ENCODE data around the gene TPTE. TPM values are rescaled to one million over a fixed set of nuclear protein-coding genes. Genes with fewer than 3 reads are reported as not detected.
"Not testable (repeated sequence)": the region's sequence is repeated elsewhere in the genome, so short reads cannot be mapped to it uniquely, and the experiment has no call there.

The TPTE gene
- not detected for total RNA-seq

DNA sequence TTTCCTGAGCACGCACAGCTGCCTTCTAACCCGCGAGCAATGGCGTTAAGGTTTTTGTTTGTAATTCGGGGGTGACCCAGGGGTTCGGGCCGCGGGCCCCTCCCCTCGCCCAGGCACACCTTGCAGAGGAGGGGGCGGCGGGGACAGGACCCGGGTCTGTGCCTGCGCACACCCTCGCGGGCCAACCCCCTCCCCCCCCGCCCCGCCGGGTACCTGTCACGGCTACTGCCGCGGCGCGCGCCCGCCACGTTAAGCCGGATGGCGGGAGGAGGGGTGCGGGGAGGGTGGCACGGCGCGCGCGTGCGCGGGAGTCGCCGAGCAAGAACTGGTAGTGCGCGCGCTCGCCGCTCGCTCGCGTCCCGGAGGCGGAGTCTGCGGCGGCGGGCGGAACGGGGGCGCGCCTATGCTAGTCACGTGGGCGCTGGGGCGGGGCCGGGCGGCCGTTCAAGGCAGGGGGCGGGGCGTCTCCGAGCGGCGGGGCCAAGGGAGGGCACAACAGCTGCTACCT is at the start of gene TPTE:
Gene TPTE, plus strand, starts transcription at position 493 of the 508 bp plus-strand sequence. CDS start 17,141 bp downstream, outside the sequence.
- no peaks in the 10 kb centered on the region for H3K36me3 ChIP-seq
- peaks cover 0 to 20% (median 0%) of the 10 kb centered on the region in 3 donors for H3K9me3 ChIP-seq
- no peaks in the 10 kb centered on the region for H3K4me1 ChIP-seq
- peaks cover 9% of the 10 kb centered on the region for H3K27me3 ChIP-seq
- no peak for TF ChIP-seq POLR2A (IDR thresholded peaks at IDR 0.05)
- TF ChIP-seq POLR2AphosphoS5 (IDR thresholded peaks at IDR 0.05), result no peak
- no peak for TF ChIP-seq EP300 (IDR thresholded peaks at IDR 0.05)
- no peak within 1 kb of the TSS for H3K27ac ChIP-seq
- 55 to 60% methylated on average over 1 to 4 of the region's 66 CpGs for WGBS, 2 donors (ENCODE audit: low coverage in 1 of 2)
- peak; percentile 20 for ATAC-seq
- no peak within 1 kb of the TSS for H3K4me3 ChIP-seq

DNA sequence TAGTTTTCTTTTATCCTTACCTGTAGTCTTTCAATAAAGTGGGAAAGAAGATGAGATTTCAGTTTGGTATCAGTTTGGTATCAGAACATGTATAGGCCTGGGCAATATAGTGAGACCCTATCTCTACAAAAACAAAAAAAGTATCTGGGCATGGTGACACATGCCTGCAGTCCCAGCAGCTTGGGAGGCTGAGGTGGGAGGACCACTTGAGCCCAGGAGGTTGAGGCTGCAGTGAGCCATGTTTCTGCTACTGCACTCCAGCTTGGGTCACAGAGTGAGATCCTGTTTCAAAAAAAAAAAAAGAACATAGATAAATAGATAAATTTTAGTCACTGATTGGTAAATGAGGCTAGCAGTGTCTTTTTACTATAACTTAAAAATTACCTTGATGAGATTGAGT is 49.4 kb upstream of the TPTE start:
- not testable (repeated sequence) for H3K4me3 ChIP-seq, H3K4me1 ChIP-seq, H3K36me3 ChIP-seq, ATAC-seq, H3K27me3 ChIP-seq, H3K9me3 ChIP-seq, H3K27ac ChIP-seq

DNA sequence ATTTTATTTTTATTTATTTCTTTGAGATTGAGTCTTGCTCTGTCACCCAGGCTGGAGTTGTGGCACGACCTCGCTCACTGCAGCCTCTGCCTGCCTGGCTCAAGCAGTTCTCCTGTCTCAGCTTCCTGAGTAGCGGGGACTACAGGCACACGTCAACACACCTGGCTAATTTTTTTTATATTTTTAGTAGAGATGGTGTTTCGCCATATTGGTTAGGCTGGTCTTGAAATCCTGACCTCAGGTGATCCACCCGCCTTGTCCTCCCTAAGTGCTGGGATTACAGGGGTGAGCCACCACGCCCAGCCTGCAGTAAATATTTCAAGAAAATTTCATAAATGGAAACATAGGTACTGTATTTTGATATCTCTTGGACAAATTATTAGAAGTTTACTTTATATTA is 43.6 kb upstream of the TPTE start:
- 52 to 57% methylated on average over 7 of the region's 7 CpGs for WGBS, 2 donors (ENCODE audit: low coverage in 1 of 2)
- not testable (repeated sequence) for H3K9me3 ChIP-seq, H3K27me3 ChIP-seq, H3K4me1 ChIP-seq, H3K27ac ChIP-seq, H3K36me3 ChIP-seq, H3K4me3 ChIP-seq
- ATAC-seq, result peak; percentile 27

DNA sequence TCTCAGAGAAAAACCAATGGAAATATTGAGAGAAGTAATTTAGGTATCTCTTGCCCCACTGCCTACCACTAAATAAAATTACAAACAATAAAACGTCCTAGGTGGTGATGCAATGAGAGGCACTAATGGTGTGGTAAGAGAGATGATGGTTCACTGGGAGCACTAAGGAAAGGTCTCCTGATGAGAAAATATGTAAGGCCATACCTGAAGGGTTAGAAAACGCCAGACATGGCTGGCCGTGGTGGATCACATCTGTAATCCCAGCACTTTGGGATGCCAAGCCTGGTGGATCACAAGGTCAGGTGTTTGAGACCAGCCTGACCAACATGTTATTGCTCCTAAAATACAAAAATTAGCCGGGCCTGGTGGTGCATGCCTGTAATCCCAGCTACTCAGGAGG is 41.5 kb upstream of the TPTE start:
- H3K27me3 ChIP-seq, H3K27ac ChIP-seq, H3K9me3 ChIP-seq, H3K4me3 ChIP-seq, H3K36me3 ChIP-seq, H3K4me1 ChIP-seq: not testable (repeated sequence)
- WGBS, 2 donors (ENCODE audit: low coverage in 1 of 2), result 30 to 48% methylated on average over 4 of the region's 4 CpGs
- peak; percentile 38 for ATAC-seq

DNA sequence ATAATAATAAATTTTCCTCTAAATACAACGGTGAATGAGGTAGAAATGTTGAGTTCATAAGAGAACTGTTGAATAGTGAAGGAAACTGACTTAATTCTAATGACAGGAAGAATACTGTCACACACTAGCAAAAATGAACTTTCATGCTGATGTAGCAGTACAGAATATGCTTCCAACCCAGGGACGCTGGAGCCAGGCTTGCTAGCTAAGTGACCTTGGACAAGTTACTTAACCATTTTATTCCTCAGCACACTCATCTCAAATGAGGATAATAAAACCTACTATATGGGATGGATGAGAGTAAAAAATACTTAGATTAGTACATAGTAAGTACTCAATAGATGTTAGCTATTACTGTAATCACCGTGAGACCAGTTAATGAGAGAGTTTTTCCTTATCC is 36.5 kb upstream of the TPTE start:
- 53 to 57% methylated on average over 2 to 3 of the region's 3 CpGs for WGBS, 2 donors (ENCODE audit: low coverage in 1 of 2)
- not testable (repeated sequence) for H3K9me3 ChIP-seq, H3K27me3 ChIP-seq, ATAC-seq, H3K4me1 ChIP-seq, H3K4me3 ChIP-seq, H3K36me3 ChIP-seq, H3K27ac ChIP-seq

DNA sequence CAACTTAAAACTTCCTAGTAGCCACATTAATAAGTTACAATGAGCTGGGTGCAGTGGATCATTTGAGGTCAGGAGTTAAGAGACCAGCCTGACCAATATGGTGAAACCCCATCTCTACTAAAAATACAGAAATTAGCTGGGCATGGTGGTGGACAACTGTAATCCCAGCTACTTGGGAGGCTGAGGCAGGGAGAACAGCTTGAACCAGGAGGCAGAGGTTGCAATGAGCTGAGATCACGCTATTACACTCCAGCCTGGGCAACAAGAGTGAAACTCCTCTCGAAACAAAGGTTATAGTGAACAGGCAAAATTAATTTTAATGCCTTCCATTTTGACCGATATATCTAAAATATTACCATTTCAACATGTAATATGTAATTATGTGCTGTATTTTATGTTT is 30.9 kb upstream of the TPTE start:
- WGBS, 2 donors (ENCODE audit: low coverage in 1 of 2), result 54 to 58% methylated on average over 3 of the region's 3 CpGs
- H3K27ac ChIP-seq, H3K9me3 ChIP-seq, H3K36me3 ChIP-seq, ATAC-seq, H3K4me1 ChIP-seq, H3K27me3 ChIP-seq, H3K4me3 ChIP-seq: not testable (repeated sequence)

DNA sequence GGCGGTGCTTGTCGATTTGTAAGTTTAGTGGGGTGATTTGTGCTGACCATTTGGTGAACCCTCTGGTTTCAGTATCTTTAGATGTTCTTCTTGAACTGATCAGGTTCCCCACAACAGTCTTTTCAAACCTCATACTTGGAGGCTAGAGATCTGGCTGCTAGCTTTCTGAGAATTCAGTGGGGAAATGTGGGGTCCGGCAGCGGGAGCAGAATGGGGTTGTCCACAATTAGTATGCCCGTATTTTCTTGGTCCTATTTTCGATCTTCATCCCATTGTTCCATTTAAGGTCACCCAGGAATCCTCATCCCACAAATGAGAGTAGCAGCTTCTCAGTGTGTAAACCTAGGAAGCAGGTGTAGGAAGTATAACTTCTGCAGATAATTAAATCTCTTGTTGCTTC is 10.3 kb upstream of the TPTE start:
- H3K4me3 ChIP-seq, result no peak overlapping the region
- H3K36me3 ChIP-seq, result no peaks in the 10 kb centered on the region
- no peak overlapping the region for H3K27ac ChIP-seq
- no peaks in the 10 kb centered on the region for H3K27me3 ChIP-seq
- TF ChIP-seq EP300 (IDR thresholded peaks at IDR 0.05), result no peak
- TF ChIP-seq, protein P1, sequence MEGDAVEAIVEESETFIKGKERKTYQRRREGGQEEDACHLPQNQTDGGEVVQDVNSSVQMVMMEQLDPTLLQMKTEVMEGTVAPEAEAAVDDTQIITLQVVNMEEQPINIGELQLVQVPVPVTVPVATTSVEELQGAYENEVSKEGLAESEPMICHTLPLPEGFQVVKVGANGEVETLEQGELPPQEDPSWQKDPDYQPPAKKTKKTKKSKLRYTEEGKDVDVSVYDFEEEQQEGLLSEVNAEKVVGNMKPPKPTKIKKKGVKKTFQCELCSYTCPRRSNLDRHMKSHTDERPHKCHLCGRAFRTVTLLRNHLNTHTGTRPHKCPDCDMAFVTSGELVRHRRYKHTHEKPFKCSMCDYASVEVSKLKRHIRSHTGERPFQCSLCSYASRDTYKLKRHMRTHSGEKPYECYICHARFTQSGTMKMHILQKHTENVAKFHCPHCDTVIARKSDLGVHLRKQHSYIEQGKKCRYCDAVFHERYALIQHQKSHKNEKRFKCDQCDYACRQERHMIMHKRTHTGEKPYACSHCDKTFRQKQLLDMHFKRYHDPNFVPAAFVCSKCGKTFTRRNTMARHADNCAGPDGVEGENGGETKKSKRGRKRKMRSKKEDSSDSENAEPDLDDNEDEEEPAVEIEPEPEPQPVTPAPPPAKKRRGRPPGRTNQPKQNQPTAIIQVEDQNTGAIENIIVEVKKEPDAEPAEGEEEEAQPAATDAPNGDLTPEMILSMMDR (IDR thresholded peaks at IDR 0.05), result no peak
- no peak for TF ChIP-seq POLR2AphosphoS5 (IDR thresholded peaks at IDR 0.05)
- TF ChIP-seq POLR2A (IDR thresholded peaks at IDR 0.05), result no peak
- WGBS, 2 donors (ENCODE audit: low coverage in 1 of 2), result 59 to 61% methylated on average over 6 of the region's 6 CpGs
- no peaks in the 10 kb centered on the region for H3K4me1 ChIP-seq
- no peaks in the 10 kb centered on the region for H3K9me3 ChIP-seq
- ATAC-seq, result no peak

DNA sequence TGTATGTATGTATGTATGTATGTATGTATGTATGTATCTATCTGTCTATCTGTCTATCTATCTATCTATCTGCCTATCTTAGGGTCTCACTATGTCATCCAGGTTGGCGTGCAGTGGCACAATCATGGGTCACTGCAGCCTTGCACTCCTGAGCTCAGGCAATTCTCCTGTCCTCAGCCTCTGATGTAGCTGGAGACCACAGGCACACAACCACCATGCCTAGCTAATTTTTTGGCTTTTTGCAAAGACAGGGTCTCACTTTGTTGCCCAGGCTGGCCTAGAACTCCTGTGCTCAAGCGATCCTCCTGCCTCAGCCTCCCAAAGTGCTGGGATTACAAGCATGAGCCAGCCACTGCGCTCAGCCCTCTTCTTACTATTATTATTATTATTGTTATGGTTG is 4.5 kb upstream of the TPTE start:
- H3K4me3 ChIP-seq, result not testable (repeated sequence)
- whole genome bisulfite sequencing, 2 donors (ENCODE audit: low coverage in 1 of 2), result 83 to 89% methylated on average over 3 of the region's 3 CpGs

DNA sequence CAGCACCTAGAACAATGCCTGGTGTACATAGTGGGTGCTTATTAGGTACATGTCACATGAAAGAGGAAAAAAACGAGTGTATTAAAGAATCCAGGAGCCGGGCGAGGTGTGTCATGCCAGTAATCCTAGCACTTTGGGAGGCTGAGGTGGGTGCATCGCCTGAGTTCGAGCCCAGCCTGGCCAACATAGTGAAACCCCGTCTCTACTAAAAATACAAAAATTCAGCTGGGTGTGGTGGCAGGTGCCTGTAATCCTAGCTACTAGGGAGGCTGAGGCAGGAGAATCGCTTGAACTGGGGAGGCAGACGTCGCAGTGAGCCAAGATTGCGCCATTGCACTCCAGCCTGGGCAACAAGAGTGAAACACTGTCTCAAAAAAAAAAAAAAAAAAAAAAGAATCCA is 3.5 kb upstream of the TPTE start:
- H3K36me3 ChIP-seq, H3K4me3 ChIP-seq, H3K27me3 ChIP-seq, ATAC-seq, H3K27ac ChIP-seq, H3K4me1 ChIP-seq: not testable (repeated sequence)
- H3K9me3 ChIP-seq, result peaks cover 0 to 20% (median 0%) of the 10 kb centered on the region in 3 donors
- 69 to 71% methylated on average over 7 to 10 of the region's 10 CpGs for whole genome bisulfite sequencing, 2 donors (ENCODE audit: low coverage in 1 of 2)

More for the DNA sequence above, 4.5 kb upstream of the TPTE start:
- H3K27ac ChIP-seq, H3K27me3 ChIP-seq, ATAC-seq, H3K4me1 ChIP-seq, H3K36me3 ChIP-seq: not testable (repeated sequence)
- H3K9me3 ChIP-seq, result peaks cover 0 to 15% (median 0%) of the 10 kb centered on the region in 3 donors

DNA sequence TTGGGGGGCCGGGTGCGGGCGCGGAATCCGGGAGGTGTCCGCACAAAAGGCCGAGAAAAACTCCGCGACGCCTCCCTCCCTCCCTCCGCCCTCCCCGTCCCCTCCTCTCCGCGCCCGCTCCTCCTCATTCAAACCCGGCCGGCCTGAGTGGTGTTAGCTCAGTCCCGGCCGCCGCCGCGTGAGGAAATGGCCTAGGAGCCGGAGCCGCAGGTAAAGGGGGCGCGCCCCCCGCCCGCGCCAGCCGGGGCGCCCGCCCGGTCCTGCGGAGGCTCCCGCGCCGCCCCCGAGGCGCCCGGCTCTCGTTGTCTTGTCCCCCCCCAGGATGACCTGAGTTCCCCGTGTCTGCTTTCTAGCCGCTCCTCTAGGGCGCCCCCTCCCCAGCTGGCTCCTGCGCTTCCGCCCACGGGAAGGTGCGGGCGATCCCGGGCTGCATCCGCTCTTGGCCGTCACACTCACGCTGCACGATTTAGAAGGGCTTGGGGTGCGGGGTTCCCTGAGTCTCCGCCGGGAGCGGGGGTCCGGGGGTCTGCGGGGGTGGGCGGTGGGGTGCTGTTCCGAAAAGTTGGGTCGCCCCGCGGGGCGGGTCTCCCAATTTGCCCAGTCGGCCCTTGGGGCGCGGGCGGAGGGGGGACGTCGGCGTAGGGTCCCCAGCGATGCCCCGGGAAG is 585 bp downstream of the TPTE start:
- H3K27ac ChIP-seq, H3K36me3 ChIP-seq, H3K27me3 ChIP-seq, H3K4me3 ChIP-seq, H3K4me1 ChIP-seq: not testable (repeated sequence)
- H3K9me3 ChIP-seq, result peaks cover 0 to 20% (median 0%) of the 10 kb centered on the region in 3 donors
- 56 to 95% methylated on average over 3 to 8 of the region's 75 CpGs for WGBS, 2 donors (ENCODE audit: low coverage in 1 of 2)
- ATAC-seq, result peak; percentile 19
